NCI-H2196 treated with DMSO at 0.1 percent for 48 hours (cell line): ENCODE data around the gene ADD1.

Experiments used
- DNase-seq: peaks from one replicate; lab custom pipeline; 2025; ENCODE audit not compliant: unreplicated experiment; lab: John Stamatoyannopoulos, UW

Gene ADD1

DNA sequence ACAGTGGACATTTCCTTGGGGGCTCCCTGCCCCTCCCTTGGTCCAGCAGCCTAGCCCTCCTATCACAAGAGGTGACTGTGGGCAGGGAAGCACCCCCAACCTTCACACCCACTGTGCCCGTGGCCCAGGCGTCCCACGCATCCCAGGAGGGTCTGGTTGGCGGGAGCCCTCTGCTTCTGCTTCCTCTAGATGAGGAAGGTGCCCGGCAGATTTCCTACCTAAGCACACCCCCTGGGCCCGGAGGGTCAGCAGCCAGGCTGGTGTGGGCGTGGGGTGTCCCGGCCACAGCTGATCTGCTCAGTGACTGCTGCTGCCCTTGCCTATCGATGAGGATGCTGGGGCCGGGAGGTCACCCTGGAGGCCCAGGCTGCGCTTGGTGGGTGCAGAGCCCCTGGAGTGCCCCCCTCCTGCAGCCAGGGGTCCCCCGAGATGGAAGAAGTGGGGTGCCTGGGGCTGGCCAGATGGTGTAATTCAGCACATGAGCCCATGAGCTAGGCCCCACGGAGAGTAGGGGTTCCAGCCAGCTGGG, 38.6 kb upstream of the ADD1 start:
- DNase-seq = no peak

DNA sequence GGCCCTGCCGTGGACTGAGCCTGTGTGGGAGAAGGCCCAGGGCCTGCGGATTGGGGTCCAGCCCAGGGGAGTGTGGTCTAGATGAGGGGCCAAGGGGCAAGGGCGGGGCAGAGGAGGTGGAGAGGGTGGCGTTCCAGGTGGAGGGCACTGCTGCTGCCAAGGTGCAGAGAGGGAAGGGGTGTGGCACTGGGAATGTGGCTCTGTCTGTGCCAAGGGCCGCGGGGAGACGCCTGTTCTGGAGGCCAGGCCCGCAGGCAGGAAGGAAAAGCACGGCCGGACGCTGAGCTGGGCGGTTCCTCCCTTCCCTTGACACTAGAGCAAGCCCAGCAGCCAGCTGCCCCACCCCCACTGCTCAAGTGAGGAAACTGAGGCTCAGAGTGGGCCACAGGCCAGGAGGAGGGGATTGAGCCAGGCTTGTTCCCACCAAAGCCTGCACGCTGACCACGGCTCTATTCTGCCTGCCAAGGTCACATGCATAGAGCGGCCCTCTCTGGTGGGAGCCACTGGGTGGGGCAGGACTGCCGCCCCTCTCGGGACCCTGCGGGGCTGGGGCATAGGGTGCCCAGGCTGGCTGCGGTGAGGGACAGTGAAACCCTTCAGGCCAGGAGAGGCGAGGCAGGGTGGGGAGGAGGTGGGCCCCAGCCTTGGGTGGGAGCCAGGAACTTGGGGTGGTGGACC, 37.8 kb upstream of the ADD1 start:
- DNase-seq = no peak

DNA sequence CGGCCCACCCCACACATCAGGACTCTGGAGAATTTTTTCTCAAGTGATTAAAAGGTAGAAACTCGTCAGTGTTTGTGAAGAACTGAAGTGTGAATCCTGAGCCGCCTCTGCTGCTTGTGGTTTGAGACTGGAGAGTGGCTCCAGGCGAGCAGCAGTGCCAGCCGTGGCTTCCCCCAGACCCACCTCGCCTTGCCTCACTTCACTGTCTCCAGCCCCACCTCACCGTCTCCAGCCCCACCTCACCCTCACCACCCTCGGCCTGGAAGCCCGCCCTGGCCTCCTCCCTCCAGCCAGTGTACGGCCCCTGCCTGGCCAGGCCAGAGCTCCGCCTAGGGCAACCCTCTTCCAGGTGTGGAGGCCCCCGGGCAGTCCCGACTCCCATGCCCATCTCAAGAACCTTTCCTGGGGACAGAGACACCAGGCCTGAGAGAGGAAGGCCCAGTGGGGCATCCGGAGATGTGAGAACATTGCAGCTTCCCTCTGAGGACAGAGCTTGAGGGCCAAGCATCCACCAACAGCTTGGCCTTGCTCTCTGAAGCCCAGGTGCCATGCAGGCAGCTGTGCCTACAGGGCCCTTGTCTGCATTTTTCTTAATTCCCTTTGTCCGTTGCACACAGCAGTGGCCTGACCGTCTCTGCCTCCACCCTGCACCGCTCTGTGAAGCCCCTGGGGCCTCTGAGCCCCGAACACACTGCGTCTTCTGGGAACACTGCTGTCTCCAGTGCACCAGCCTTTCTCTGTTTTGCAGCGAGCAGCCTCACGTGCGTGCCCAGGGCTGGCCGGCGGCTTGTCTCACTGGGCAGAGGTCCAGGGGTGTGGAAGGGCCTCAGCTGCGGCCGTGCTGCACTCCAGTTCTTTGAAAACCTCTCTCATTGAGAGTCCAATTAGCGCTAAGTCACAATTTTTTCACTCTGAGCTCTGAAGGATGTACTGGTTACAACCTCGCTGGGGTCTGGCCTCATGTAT, 37.0 kb upstream of the ADD1 start:
- peak; percentile 44 for DNase-seq

DNA sequence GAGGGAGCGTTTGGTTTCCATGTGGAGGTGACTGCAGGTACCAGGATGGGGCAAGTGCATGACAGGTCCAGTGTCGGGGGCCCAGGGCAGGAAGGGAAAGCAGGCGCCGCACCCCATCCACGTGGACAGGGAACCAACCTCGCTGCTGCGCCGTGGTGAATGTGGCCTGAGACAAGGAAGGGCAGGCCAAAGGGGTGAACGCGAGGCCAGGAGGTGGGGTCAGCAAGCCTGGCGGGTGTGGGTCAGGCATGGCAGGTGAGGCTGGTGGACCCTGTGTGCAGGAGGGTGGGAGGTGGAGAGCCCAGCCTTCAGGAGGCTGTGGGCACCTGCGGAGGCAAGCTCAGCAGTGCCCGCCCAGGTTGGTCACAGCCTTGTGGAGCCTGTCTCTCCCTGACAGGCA, 36.1 kb upstream of the ADD1 start:
- DNase-seq = no peak

DNA sequence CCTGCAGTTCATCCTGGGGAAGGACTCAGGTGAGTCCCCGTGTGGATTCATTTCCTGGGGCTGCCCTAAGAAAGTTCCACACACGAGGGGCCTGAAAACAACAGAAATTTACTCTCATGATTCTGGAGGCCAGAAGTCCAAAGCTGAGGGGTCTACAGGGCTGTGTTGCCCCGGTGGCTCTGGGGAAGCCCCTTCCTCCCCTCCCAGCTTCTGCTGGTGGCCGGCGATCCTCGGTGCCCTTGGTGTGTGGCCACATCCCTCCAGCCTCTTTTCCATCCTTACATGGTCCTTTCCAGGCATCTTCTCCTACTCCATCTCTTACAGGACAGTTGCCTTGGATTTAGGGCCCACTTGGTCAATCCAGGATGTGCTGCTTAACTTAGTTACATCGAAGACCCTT, 35.6 kb upstream of the ADD1 start:
- no peak for DNase-seq

DNA sequence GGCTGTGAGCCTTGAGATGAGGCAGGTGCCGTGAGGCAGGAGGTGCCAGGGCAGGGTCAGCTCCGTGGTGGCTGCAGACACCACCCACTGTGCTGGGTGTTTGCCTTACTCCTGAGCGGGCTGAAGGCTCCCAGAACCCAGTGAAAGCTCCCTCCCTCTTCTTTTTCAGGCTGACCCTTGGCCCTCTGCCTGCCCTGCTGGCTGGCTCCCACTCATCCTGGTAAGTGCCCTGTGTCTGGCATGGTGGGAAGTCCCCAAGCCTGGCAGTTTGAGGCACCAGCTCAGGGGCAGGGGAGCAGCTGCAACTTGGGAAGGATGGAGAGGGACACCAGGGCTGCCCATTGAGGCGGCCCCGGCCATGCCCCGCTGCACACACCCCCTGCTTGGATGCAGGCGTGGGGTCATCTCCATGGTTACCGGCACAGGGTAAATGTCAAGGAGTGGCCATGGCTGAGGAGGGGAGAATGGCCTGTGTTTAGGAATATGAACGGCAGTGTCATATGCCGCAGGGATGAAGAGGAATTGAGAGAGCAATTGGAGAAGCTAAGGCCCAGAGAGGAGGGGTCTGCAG, 33.9 kb upstream of the ADD1 start:
- DNase-seq = peak; percentile 88

DNA sequence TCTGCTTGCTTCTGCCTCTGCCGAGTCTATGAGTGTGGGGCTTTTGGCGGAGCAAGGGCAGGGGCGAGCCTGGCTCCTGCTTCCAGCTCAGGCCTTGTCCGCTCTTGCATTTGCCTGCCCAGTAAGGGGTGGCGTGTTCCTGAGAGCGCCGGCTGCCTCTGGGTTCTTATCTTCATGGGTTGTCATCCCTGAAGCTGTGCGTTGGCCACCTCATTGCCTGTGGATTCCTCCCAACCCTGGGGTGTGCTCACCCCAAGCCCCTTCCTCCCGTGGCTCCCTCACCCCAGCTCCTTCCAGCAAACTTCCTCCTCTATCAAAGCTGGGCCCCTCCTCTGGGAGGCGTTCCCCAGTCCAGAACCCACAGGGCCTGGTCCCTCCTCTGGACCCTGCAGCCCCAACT, 33.3 kb upstream of the ADD1 start:
- no peak for DNase-seq

DNA sequence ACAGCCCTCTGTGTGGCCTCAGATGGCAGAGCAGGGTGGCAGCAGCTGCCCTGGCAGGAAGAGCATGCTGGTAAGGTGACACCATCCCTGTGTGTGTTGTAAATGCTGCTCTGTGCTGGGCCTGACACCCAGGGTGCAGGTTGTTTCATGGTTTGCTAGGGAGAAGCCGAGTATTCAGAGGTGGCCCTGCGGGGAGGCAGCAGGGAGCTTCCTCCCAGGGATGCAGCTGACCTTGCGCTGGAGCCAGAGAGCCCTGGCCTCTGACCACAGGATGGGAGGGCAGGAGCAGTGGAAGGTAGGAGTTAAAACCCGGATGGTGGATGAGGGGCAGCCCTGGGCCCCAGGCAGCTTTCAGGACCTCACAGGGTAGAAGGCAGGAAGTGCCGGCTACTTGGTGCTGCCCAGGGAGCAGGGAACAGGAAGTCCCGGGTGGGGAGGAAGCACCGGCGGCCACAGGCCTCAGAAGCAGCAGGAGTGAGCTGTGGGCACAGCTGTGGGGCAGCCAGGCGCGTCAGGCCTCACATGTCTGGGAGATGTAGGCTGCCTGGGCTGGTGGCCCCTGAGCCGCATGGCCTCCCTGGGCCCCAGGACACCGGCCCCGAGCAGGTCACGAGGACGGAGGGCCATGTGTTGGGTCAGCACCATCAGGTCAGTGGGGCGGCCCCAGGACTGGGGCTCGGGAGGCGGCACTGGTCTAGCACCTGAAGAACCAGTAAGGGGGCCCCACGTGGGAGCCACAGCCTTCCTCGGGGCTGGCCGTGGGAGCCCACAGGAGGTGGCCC, 31.6 kb upstream of the ADD1 start:
- DNase-seq = peak; percentile 74

DNA sequence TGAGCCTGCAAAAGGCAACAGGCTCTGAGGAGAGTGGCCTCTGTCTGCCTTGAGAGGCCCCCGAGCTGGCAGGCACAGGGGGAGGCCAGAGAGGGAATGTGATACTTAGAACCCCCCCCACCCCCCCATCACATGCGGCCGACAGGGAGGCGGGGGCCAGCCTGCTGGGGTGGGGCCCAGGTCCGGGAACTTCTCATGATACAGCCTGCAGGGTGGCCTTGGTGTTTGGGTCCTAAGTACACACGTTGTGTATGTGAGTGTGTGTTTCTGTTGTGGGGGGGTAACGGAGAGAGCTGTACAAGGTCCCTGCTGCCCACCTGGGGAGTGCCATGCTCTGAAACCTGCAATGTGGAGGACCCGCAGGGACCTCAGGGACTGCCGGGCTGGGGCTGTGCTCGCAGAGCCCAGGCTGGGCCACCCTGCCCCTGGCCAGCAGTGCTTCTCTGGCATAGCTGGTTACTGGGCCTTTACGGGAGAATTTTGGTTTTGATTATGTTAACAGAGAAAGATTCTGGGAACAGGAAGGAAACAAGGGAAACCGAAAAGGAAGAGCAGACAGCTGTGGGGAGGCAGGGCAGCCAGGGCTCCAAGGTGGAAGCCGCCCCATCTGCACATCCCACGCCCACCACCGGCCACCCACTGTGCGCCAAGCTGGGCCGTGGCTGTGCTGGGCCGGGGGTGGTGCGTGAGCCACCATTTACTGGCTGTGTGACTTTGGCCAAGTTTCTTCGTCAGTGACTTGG, 30.9 kb upstream of the ADD1 start:
- no peak for DNase-seq

DNA sequence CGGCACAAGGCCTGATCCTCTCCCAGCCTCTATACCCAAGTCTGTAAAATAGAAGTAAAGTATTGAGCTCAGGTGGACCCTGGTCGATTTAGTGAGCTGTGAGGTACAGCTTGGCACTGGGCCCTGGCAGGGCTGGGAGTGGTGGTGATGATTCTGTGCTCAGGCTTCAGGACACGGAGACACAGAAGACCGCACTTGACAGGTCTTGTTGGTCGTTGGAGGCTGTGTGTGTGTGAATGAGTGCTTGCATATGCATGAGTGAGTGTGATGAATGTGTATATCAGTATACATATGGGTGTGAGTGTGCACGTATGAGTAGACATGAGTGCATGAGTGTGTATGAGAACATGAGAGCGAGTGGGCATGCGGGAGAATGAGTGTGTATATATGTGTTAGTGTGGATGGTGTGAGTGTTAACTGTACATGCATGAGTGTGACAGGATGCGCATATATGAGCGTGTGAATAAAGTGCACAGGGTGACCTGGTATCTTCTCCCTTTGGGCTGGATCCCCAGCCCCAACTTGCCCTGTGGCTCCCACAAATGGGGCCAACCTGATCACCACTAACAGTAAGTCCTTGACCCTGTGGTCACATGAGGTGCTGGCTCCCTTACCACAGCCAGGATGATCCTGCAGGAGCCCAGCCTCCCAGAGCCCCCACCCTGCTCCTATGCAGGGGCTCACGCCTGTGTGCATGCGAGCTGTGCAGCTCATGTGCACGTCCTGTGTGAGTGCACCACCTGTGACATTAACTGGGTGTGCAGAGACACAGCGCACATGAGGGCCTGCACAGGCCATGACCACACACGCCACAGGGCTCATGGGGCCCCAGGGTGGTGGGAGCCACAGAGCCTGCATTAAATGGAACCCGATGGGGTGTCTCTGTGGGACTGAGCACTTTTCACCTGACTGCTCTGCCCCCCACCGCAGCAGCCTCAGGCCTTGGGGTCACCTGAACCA, 29.9 kb upstream of the ADD1 start:
- DNase-seq = no peak

DNA sequence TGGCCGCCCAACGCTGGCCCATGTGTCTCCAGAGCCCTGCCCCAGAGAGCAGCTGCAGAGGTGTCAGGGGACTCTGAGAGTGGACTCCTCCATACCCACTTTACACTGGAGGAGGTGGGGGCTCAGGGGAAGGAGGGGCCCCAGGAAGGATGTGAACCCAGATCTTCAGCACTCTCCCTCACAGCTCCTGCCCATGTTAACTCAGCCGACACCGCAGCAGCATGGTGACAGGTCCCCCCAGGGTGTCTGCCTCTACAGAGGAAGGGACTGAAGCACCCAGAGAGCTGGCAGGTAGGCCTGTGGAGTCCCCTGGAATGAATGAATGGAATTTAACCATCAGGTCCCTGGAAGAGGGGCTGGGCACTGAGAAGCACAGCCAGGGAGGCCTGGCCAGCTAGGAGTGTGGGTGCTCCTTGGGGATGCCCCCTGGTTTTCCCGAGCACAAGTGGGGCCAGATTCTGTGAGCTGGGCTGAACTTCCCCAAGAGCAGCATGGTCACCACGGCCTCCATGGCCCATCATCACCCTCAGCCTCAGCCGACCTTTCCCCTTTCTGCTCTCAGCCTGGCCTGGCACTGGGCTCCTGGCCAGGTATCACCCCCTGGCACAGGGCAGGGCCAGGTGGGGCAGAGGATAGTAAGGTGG, 28.9 kb upstream of the ADD1 start:
- no peak for DNase-seq

DNA sequence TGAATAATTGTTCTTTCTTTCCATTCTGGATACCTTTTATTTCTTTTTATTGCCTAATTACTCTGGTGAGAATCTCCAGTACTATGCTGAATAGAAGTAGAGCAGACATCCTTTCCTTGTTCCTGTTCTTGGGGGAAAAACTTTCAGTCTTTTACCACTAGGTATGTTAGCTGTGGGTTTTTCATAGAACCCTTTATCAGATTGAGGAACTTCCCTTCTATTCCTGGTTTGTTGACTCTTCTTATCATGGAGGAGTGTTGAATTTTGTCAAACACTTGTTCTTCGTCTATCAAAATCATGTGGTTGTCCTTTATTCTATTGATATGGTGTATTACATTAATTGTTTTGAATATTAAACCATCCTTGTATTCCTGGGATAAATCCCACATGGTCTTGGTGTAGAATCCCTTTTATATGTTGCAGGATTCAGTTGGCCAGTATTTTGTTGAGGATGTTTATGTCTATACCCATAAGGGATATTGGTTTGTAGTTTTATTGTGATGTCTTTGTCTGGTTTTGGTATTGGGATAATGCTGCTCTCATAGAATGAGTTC, 27.2 kb upstream of the ADD1 start:
- DNase-seq = no peak

DNA sequence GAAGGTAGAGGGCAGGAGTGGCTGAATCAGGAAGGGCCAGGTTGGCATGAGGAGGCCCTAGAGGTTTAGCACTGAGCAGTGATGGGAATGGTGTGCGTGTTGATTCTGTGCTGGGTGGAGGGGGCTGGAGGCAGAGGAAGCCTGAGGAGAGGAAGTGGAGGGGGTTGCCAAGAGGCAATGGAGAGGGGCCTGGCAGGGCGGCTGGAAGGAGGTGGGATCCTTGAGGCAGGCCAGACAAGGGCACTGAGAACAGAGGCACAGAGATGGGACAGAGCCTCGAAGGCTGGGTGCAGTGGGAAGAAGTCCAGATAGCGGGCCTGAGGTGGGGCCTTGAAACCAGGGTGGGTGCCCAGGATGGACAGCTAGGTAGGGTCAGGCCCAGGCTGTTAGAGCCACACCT, 26.5 kb upstream of the ADD1 start:
- no peak for DNase-seq

DNA sequence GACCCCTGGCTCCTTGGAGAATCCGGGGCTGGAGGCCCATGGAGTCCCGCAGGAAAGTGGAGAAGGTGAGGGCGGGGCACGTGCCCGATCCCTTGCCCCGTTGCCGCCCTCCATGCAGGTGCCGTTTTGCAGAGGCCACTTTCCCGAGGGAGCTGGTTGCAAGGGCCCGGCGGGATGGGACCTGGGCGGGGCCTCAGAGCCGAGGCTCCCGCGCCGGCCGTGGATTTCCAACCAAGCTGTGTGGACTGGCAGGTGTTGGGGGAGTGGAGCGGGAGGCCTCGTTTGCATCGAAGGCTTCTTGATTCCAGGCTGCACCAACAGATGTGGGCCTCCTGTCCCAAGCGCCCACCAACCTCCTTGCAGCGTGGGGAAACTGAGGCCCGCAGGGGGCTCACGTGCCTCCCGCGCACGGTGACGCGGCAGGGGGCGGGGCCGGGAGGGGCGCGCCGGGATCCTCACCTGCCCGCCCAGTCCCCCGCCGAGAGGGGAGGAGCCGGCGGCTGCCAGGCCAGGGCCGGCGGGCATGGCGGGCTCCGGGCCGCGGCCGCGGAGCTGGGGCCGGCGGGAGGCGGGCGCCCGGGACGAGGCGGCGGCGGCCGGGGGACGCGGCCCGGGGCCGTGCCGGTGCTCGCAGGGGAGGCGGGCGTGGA, 25.8 kb upstream of the ADD1 start:
- no peak for DNase-seq

DNA sequence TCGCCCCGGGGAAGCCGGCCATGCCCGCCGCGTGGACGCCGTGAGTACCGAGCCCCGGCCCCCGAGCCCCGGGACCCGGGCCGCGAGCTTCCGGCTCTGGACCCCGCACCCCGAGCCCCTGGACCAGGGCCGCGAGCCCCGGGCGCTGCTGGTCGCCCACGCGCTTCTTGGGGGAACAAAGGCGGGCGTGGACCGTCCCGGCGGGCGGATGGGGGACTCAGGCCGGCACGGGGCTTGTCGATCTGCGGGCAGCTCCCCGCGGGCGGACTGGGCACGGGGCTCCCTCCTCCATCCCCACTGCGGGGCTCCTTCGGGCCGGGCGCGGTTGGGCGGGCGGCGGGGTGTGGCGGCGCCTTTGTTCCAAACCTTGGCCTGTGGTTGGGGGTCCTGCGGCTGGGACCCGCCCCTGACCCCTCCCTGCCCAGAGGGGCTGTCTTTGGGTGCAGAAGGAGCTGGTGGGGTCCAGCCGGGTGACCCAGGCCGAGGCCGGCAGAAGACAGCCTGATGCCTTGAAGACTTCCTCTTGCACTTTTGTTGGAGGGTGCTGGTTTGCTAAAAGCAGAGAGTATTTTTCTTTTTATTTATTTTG, 25.2 kb upstream of the ADD1 start:
- no peak for DNase-seq

DNA sequence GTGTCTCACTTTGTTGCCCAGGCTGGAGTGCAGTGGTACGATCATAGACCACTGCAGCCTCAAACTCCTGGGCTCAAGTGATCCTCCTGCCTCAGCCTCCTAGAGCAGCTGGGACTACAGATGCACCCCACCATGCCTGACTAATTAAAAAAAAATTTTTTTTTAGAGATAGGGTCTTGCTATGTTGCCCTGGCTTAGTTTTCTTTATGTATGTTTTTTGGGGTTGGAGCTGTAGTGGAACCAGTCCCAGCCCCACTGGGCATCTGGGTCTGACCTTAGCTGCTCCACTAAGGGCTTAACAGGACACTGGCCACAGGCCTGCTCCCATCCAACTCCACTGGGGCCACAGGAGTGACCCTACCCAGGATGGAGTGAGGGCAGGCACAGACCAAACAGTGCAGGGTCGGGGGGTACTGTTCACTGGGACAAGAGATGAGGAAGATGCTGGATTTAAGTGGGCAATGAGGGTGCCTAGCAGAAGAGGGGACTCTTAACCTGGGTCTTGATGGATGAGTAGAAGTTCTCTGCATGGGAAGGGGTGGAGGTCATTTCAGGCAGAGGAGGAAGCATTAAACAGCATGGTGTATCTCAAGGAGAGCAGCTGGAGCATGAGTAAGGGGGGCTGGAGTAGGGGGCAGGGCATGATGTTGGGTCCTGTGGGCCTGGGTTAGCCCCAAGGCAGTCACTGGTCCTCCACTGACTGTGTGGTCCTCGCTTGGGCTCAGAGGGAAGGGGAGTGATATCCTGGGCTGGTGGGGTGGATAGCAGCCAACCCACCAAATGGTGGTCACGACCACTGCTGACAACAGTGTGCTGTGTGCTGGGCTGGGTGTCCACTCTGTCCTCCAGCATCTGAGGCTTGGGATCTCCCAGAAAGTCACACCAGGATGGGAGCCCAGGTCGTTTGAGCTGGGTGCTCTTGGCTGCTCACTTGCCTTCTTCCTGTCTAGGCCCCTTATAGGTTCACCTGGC, 24.1 kb upstream of the ADD1 start:
- DNase-seq = peak; percentile 33
